ENCODE results near the gene ABCA12.

The ABCA12 gene

DNA sequence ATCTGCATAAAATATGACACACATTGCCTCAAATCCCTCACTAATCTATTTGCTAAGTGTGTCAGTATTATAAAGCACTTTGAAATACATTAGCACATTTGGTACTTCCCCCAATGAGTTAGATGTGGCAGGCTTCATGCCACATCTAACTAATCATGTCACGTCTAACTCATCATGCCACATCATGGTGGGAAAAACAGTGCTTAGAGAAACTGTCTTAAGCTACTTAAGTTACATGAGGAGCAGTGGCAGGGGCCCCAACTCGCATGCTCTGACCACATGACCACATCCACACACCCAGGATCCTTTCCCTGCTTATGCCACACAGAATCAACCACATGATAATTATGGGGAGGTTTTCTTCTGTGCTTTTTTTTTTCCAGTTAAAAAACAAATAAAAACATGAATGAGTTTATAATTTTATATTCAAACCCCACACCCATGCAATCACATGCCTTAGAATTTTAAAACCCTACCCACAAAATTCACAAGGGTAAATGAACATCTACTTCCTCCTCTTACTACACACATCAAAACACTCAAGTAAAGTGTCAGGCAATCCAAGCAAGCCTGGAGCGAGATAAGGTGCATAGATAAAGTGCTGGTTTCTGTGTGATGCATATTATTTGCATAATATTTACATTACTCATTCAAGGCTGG lies 1.6 kb downstream of the ABCA12 start:
- no peak for DNase-seq

DNA sequence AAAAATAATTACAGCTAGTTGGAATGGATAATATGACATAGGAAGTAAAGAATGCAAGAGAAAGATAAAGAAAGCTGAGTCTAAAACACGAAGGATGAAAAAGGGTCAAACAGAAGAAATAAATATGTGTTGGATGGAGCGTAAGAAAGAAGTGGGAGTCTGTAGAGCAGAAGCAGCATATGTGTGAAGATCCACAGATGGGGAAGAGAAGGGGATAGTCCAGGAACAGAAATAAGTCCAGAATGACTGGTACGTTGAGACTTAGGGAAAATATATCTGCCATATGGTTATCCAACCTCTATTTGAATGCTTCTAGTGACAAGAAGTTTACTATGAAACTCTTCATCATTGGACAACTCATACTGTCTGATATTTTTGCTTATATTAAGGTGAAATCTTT lies 18.0 kb downstream of the ABCA12 start:
- no peak for DNase-seq

DNA sequence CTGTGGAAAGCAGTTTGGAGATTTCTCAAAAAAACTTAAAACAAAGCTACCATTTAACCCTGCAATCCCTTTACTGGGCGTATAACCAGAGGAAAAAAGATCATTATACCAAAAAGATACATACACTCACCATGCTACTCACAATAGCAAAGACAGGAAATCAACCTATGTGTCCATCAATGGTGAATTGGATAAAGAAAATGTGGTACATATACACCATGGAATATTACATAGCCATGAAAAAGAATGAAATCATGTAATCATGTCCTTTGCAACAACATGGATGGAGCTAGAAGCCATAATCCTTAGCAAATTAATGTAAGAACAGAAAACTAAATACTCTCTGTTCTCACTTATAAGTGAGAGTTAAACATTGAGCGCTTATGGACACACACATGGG lies 18.6 kb downstream of the ABCA12 start:
- DNase-seq: no peak

DNA sequence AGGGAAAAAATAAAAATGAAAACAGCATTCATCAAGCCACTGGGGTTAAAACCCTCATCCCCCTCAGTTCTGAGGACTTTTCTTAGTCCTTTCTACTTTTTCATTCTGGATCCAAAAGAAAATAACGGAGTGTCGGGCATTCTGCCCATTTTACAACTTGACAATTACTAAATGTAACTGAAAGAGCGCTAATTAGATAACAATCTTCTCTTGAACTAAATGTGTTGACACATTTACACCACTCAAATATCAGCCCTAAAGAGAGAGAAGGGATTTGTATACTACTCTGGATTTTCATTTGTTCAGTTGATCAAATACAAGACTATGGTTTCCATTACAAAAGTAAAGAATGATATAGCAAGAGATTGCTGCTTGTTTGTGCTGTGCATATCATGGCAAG lies 27.5 kb downstream of the ABCA12 start:
- DNase-seq: peak; percentile 17

DNA sequence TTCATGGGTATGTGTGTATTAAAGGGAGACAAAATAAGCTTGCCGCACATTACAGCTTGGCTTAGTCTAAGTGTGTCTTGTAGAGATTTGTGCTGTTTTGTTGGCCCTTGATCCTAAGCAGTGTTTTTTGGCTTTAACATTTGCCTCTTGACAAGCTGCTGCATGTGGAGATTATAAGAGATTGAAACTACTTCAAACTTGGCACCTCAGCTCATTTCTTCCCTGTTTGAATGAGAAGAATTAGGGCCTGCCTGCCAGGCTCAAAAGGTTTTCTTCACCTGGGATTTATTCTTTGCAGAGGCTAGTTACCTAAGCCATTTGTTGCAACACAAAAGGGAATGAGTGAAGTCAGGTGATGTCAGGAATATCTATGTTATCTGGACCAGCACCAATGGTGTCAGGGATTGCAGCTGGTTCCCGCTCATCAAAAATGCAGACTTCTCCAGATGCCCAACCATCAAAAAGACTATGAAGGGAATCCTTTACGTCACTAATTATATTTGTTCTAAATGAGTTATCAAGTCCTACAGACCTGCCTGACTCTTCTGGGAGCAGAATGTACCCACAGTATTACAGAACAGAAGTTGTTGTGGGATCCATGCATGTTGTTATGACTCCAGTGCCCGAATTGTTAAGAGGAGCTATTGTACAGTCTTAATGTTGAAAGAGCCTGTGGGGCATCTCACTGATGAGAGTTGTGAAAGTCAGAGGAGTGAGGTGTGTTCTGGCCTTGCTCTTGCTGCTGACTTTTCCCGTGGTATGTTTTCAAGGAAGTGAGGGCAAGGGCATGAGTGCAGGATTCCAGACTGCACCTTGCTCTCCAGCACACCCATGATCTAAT lies 31.0 kb downstream of the ABCA12 start:
- DNase-seq: no peak

DNA sequence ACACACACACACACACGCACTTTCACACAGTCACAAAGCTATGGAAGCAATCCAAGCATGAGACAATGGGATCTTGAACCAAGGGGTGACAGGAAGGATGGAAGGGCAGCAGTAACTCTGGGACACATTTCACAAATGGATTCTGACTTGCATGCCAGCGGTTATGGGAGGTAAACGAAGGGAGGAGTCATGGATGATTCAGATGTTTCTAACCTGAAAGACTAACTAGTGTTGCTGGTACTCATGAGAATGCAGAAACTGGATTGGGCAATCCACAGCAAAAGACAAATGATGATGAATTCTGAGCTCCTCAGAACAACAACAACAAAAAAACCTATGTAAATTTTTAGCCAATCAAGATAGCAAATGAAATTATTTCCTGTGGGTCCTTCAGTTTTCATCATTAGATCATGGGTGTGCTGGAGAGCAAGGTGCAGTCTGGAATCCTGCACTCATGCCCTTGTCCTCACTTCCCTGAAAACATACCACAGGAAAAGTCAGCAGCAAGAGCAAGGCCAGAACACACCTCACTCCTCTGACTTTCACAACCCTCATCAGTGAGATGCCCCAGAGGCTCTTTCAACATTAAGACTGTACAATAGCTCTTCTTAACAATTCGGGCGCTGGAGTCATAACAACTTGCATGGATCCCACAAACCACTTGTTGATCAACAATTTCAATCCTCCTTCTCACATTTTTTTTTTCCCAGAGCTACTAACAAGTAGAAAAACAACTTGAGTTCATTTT lies 32.6 kb downstream of the ABCA12 start:
- DNase-seq: no peak

DNA sequence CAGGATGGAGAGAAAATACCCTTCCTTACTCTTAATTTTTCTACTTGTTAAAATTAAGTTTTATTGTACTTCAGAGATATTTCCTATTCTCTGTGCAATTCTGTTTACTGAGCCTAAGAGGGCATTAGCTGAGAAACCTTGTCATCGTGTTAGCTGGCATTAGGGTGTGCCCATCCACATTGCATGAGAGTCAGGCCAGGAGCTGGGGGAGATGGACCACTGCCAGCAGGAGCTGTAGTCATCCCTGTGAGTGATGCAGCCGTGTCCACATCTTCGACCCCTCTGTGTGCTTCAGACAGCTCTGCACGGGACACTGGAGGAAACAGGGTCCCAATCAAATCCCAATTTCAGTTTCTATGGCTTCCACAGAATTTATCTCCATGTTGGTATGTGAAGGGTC lies 34.2 kb downstream of the ABCA12 start:
- DNase-seq: no peak

DNA sequence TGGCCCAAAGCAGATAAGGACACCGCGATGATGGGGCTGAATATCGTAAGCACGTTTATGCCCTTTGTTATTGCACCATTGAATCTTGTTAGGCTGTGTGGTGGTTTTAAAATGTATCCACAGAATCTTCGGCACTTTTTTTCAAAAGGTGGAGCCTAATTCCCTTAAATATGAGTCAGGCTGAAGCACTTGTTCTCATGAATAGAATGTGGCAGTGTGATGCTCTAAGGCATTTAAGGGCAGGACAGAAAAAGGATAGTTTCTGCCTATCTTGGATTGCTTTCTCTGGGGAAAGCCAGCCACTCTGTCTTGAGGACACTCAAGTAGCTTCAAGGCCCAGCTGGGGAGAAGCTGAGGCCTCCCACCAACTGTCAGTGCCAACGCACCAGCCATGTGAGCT lies 39.6 kb downstream of the ABCA12 start:
- DNase-seq: no peak

DNA sequence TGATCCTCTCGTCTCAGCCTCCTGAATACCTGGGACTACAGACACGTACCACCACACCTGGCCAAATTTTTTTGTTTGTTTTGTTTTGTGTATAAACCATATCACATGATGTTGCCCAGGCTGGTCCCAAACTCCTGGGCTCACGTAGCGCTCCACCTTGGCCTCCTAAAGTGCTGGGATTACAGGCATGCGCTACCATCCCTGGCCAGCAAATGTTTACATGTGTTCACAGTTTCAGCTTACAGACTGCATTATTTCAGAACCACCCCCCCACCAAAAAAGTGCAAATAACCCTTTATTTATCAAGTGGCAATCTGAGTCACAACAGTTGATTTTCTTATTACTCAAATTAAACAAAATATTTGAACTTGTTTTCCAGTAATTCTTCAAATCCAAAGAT lies 54.3 kb downstream of the ABCA12 start:
- no peak for DNase-seq

DNA sequence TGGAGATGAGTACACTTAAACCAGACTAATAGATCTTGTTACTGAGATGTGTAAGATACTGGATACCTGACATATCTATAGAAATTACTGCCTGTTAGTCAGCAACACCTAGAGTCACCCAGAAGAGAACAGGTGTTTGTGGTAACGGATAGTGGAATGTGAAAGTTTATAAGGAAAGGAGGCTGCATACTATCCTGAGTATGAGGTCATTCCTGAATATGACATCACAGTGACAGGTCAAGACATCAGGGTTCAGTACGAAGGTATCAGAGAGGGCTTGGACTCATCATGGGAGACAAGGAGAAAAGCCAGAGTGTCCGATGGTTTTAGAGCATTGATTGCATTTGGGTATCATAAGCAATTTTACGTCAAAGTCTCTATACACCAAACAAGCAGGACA lies 55.3 kb downstream of the ABCA12 start:
- no peak for DNase-seq

DNA sequence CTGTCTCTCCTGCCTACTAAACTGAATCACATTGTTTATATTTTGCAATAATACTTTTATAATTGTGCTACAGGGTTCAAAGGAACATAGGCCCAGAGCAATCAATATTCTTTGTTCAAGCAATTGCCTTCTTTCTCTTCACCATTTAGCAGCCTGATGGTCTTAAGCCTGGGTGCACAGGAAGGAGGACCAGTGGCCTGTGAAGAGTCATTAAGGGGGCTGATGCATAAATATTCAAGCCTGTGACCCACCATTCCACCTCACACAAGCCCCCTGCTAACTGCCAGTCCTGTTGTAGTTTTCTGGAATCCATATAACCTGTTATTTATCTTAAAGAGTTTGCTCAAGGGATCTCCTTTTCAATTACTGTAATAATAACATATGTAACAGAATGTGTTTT lies 56.0 kb downstream of the ABCA12 start:
- no peak for DNase-seq

DNA sequence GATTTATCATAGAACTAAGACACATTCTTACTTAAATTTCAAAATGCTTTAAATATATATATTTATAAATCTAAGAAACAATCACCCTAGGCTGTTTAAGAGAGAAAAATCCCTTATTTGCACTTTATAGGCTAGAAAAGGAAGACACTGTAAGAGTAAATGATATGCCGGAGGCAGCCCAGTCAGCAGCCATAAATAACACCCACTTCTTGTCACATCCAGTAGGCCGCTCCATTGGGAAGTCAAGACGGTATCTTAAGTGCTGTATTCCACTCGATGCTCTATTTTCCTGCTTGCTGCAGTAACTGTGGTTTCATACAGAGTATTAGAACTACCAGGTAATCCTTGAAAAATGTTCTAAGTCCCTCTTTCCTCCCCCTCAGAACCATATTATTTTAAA lies 57.9 kb downstream of the ABCA12 start:
- no peak for DNase-seq

DNA sequence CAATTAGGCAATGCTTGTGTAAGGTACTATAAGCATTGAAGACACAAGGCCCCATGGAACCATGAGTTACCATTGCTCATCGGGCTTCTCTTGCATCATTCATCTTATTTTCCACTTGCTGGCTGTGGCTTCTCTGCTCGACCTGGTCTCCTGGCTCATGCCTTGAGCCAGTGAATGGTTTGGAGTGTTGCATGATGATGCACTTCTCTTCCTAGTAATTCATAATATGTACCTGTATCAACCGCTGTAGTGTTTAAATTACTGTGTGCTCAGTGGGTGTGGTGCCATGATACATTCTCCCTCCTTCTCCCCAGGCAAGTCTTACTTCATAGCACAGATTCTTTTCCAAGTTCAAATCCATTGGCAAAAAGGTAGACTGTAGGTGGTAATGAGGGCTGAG lies 66.8 kb downstream of the ABCA12 start:
- DNase-seq: no peak

DNA sequence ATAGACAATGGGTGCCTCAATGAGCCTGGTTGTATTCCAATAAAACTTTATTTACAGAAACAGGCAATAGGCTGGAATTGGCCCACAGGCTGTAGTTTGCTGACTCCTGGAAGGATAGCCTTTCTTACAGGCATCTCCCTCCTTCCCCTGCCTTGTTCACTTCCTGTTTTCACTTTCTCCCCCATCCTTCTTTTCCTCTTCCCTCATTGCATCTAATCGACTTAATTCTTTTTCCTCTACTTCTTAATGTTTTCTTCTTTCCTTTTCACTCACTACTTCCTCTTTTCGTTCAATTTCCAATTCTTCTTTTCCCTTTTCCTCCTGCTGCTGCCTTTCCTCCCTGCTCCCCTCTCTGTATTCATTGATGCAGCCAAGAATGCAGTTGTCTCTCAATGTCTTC lies 70.0 kb downstream of the ABCA12 start:
- no peak for DNase-seq

DNA sequence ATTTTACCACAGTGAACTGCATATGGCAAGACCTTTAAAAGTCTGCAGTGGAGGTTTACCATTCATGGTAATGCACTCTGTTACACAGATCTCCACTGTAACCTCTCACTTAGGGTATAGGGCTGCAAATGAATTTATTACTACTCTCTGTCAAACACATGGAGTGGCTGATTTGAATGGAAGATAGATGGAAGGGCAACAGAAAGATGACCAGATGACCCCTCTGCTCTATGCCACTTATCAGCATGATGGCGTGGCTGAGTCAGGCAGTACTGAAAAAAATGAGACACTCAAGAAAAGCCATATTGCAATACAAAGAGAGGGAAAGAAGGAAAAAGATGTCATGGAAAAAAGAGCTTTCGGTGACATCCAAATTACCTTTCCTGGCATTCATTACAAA lies 72.3 kb downstream of the ABCA12 start:
- no peak for DNase-seq

DNA sequence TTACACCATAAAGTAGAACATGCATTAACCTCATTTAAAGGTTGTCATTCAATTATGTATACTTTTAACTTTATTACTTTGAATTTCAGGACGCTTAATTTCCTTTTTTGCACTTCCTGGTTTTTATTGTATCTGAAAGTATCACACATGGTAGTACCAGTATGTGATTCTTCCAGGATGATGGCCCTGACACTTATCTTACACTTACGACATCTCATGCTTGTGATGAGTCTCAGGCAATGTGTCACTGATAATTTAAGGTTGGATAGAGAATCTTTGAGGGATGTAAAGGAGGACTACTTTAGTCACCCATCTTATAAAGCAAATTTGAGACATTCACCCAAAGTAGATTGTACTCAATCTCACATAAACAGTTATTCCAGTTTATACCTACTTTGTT lies 74.9 kb downstream of the ABCA12 start:
- no peak for DNase-seq

DNA sequence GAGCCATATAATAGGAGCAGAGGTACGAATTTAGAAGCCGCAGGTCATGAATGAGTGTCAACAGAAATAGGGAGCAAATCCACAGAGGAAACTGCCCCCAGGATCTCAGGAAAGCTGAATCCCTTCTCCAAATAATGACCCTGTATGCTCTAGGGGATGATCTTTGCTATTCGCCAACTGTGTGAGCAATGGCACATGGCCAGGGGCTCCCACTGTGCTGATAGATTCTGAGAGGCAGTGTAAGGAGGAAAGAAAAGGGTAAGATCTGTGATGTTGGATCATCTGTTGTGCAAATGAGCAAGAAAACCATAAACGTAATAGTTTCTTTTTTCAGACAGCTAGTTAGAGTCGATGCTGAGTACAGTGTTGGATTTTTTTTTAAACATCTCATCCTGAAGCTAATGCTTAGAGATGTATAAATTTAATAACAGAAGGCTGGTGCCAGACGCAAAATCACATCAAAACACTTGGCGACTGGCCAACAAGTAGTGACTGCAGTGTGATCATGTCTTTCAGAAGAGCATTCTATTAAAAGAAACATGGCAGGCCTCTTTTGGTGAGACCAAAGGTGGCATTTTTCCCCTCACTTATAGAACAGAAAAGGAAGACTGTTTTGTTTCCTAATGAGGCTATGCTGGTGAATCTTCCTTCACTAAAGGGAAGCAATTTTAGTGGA lies 77.4 kb downstream of the ABCA12 start:
- peak; percentile 79 for DNase-seq

DNA sequence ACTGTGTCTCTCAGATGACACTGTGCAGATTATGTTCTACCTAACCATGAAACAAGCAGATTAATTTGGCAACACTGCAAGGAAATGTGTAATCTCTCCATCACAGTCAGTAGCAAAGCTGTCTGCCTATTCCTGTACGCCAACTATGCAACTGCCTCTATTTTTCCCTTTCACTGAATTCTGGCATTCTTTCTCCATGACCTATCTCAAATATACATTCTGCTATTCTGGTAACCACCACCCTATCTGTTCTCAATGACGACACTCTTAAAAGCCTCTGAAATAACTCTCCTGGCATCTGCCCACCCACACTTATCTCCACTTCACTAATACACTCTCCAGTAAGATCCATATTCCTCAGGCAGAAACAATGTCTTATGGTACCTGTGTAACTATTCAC lies 78.7 kb downstream of the ABCA12 start:
- no peak for DNase-seq

DNA sequence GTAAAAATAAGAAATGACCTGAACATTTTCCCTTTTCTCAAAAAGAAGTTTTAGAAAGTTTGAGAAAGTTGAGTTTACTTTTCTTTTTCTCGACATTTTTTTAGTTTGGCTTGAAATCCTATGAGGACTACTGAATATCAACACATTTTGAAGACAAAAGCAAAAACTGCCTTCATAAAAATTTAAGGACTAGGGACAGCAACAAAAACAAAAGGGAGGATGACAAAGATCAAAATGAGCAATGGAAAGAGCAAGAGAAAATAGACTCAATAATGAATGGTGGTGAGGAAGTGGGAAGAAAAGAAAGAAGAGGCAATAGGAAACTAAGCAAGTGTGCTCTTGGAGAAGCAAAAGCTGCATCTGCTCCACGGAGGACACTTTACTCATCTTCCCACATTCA lies 82.5 kb downstream of the ABCA12 start:
- no peak for DNase-seq

DNA sequence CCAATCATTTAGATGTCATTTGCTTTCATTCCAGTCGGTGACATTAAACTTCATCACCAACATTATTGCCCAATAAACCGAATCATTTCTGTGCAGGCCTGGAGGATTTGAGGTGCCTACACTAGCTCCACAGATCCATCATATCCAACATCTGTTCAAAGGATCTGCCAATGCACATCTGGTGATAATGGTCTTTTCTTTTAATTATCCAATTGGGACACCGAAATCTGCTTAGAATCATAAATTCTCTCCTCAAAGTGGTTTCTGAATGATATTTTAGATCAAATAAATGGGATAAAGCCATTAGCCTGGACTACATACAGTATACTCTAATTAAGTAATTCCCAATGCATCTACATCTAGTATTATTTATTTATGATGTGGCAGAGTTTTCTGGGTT lies 85.6 kb downstream of the ABCA12 start:
- no peak for DNase-seq

DNA sequence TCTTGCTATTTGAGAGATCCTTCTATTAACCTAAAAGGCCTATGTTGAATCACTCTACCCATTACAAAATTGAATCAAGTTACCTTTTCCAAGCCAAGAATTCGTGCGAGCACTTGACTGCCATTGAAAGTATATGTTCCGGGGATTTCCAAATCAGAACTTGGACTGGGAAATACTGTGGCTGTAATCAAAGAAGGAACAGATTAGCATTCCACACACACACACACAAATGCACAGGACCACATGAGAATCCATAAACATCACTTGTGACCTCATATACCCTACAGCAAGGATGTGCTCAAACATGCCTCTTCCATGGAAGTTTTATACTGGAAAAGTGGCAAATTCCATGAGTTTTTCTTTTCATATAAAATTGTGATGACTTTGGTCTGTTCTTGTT lies 86.0 kb downstream of the ABCA12 start:
- DNase-seq: no peak

DNA sequence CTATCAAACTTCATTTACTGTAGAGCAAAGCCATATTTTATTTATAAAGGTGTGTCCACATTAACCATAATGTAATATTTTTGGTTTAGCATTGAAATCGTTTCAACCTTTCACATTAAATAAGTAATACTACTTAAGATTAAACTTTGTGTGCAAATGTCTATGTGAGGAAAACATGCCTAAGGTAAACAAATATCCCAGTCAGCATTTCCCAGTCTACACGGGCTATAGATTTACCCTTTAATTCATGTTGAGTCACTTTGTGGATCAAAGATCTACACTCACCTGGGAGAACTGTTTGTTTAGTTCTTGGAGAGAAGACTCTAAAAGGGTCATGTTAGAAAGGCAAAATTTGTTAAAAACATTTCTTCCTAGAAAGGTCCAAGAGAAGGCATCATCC lies 89.1 kb downstream of the ABCA12 start:
- DNase-seq: no peak

DNA sequence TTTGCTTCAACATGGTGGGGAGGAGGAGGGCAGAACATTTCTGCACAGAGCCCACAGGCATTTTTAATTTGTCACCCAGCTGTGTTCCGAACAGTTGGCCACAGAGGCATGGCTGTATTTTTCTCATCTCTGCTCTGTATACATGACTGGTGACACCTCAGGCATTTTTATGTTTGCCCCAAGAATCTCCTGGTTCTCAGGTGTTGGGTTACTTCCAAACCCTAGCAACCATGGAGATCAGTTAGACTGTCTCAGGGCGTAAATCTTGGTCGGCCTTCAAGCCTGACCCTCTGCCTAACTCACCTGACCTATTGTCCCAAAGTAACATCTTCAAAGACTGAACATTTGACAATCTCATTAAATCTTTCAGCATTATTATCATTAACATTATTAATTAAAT lies 100.0 kb downstream of the ABCA12 start:
- no peak for DNase-seq

DNA sequence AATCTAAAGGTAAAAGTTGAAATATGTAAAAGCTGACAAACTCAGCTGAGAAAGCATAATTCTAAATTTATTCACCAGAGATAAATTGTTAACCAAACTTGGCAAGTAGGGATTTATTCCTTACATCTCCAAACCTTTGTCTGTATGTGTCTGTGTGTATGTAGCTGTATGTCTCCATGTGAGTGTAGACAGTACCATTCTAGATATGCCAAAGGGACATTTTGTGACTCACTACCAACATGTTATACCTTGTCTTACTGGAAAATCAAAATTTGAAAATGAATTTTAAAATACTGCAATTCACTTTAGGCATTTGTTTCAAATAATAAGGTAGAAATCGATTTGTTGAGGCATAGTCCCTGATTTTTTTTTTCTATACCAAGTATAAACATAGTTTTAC lies 102.1 kb downstream of the ABCA12 start:
- no peak for DNase-seq
